NOMO-1 (cell line): ENCODE measurements around the gene LRRC25.
"Not testable (repeated sequence)": the region's sequence is repeated elsewhere in the genome, so short reads cannot be mapped to it uniquely, and the experiment has no call there.

Source experiments
- DNase-seq, 2 experiments: peaks; one replicate each; lab custom pipeline; 2025; ENCODE audit not compliant: unreplicated experiment in 2 of 2; lab: John Stamatoyannopoulos, UW

The LRRC25 gene

DNA sequence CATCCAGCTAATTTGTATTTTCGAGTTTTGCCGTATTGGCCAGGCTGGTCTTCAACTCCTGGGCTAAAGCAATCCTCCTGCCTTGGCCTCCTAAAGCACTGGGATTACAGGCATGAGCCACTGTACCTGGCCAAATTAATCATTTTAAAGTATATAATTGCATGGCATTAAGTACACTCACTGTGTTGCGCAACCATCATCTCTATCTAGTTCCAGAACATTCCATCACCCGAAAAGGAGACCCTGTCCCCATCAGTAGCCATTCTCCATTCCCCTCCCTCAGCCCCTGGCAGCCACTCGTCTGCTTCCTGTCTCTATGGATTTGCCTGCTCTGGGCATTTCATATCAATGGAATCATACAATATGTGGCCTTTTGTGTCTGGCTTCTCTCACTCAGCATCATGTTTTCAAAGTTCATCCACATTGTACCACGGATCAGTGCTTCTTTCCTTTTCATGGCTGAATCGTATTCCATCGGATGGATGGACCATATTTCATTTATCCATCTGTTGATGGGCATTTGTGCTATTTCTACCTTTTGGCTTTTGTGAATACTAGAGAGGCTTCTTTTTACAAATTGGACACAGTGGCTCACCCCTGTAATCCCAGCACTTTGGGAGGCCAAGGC is 43.9 kb downstream of the LRRC25 start:
- no peak for DNase-seq

DNA sequence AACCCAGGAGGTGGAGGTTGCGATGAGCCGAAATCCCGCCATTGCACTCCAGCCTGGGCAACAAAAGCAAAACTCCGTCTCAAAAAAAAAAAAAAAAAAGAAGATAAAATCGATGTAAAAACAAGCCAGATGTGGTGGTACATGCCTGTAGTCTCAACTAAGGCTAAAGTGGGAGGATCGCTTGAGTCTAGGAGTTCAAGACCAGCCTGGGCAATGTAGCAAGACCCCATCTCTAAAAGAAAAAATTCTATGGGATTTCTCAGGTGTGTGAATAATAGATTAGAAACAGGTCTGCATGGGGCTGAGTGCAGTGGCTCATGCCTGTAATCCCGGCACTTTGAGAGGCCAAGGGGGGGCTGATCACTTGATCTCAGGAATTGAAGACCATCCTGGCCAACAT is 45.9 kb downstream of the LRRC25 start:
- no peak for DNase-seq

DNA sequence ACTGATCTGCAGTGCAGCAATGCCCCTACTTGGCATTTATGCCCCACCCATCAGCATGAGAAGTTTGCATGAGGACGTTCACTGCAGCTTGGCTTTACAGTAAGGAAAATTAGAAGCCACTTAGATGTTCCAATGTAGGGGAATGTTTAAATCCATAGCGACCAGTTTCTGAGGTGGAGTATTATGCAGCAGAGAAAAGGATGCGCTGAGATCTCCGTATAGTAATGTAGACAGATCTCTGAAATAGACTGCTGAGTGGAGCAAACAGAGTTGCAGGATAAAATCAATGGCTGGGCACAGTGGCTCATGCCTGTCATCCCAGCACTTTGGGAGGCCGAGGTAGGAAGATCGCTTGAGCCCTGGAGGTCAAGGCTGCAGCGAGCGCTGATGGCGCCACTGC is 46.9 kb downstream of the LRRC25 start:
- no peak for DNase-seq

DNA sequence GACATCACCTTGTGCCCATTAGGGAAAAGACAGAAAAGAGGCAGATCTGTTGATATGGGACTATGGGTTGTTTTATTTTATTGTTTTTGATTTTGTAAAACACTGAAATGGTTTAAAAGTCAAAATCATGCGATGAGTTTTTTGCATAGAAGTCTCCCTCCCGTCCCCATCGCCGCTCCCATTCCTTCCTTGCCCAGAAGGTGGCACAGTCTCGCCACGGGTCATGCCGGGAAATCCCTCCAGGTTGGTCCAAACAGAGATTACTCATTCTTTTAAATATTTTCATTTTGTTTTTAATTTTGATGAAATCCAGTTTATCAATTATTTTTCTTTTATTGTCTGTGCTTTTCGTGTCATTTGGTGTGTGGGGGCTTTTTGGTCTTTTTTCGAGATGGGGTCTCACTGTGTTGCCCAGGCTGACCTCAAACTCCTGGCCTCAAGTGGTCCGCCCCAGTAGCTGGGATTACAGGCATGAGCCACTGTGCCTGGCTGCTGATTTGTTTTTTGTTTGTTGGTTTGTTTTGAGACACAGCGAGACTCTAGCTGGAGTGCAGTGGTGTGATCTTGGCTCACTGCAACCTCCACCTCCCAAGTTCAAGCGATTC is 47.8 kb downstream of the LRRC25 start:
- DNase-seq: no peak

DNA sequence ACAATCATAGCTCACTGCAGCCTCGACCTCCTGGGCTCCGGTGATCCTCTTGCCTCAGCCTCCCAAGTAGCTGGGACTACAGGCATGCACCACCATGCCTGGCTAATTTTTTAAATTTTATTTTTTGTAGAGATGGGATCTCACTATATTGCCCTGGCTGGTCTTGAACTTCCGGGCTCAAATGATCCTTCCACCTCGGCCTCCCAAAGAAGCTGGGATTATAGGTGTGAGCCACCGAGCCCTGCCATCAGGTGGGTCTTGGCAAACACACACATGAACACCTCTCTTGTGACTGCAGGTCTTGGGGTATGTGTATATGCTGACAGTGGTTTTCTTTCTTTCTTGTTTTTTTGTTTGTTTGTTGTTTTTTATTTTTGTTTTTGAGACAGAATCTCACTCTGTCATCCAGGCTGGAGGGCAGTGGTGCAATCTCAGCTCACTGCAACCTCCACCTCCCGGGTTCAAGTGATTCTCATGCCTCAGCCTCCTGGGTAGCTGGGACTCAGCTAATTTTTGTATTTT is 48.5 kb downstream of the LRRC25 start:
- DNase-seq: not testable (repeated sequence)

DNA sequence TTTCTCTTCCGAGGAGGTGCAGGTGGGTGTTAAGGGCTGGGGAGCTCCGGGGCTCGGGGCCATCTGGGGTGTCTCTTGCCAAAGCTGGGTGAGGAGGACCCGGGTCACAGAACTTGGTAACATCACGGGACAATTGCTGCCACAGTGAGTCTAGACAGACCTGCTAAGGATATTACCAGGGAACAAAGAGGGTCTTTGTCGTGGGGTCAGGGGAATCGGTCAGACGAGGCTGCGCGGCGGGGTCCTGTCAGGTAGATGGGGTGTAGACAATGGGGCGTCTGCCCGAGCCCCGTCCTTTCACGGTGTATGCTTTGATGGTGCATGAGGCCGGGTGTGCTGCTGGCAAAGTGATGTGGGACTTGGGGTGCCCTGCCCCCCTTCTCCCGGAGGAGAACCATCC is 49.3 kb downstream of the LRRC25 start:
- DNase-seq: no peak

DNA sequence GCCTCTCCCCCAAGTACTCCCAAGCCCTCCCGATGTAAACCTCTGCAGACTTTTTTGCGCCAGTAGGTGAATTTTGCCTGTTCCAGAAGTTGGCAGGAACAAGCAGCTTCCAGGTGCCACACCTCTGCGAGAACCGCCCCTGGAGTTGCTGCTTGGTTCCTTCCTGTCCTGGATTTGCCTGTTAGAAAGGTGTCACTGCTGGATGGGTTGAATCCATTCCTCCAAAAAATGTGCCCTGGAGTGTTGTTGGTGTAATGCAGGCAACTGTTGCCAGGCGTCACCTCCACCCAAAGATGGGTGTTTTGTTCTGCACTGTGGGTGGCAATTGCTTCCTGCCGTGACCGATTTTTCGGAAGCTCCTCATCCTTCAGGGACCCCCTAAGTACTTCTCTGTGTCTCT is 51.3 kb downstream of the LRRC25 start:
- DNase-seq: no peak

DNA sequence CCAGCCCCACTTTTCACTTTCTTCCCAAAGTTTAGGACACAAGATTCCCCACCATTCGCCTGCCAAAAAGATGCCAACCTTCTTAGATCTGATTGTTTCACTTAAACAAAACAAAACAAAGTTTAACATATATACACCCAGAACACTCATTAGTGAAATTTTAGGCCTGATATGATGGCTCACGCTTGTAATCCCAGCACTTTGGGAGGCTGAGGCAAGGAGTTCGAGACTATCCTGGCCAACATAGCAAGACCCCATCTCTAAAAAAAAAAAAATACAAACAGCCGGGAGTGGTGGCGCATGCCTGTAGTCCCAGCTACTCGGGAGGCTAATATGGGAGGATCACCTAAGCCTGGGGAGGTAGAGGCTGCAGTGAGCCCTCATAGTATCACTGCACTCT is 52.1 kb downstream of the LRRC25 start:
- no peak for DNase-seq

DNA sequence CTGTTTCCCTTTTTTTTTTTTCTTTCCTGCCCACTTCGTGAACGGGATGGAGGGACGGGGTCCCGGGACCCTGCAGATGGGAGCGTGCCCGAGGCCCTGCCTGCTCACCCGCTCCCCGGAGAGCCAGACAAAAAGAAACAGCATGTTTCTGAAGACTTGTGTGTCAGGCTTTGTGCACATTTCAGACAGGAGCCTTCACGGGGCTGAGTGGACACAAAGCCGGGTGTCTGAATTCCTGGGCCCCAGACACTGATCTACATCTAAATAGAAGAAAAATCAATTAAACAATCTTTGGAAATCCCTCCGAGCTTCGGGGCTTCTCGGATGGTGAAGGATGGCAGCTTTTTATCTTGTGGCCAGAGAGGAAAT is 52.9 kb downstream of the LRRC25 start:
- DNase-seq: no peak

DNA sequence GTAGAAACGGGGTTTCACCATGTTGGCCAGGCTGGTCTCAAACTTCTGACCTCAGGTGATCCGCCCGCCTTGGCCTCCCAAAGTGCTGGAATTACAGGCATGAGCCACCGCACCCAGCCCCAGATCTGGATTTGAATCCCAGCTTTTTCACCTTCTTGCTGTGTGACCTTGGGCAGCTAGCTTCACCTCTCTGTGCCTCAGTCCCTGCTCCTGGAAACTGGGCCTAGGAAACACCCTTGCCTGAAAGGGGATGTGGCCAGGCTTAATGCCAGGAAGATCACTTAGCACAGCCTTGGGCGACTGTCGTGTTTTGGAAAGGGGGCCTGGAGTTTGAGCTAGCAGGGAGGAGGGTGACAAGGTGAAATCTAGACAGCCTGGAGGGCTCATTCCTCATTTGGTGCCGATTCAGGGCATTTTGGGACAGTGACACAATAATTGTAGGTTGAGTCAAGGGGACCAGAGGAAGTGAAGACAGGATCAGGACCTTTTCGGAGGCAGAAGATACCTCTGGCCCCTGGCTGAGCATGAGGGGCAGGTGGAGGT is 55.3 kb downstream of the LRRC25 start:
- DNase-seq: no peak
